Measurements from ENCODE around the gene CHRND. TPM values are rescaled to one million over a fixed set of nuclear protein-coding genes. Genes with fewer than 3 reads are reported as not detected.

CHRND gene
- polyA plus RNA-seq, 3 donors from 2014 or later: not detected

DNA sequence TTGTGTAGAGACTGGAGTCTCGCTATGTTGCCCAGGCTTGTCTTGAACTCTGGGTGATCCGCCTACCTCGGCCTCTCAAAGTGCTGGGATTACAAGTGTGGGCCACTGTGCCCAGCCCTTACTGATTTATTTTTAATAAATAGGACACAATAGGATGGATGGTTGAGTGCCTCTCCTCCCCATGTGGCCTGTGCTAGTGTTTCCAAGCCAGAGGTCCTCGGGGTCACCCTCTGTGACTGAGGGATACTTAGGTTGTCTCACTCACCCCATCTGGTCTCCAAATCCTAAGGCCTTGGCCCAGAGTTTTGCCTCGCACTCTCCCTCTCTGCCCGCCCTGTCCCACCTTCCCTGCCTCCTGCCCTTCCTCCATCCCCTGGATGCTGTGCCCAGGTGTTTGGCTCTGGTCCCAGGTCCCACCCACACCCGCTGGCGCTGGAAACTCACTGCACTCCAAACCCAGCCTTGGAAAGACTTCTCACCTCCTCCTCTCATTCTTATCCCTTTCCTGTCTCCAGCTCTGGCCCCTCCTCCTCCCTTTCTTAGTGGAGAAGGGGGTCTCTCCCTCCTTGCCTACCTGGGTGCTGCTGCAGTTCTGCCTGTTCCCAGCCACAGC is 33.6 kb upstream of the CHRND start:
- Mint-ChIP-seq H3K4me3 (no peak overlapping the region), H3K27me3 (ENCODE audit: low read depth in 3 of 3) (peaks cover 0 to 18% (median 10%) of the 10 kb centered on the region in 3 donors), H3K27ac (peak overlapping the region in 1 of 6 donors; percentile 53), H3K36me3 (no peaks in the 10 kb centered on the region), H3K9me3 (peaks cover 0 to 2% (median 0%) of the 10 kb centered on the region in 6 donors), H3K4me1 (peaks cover 0 to 8% of the 10 kb centered on the region in 2 donors)
- no peak for DNase-seq

DNA sequence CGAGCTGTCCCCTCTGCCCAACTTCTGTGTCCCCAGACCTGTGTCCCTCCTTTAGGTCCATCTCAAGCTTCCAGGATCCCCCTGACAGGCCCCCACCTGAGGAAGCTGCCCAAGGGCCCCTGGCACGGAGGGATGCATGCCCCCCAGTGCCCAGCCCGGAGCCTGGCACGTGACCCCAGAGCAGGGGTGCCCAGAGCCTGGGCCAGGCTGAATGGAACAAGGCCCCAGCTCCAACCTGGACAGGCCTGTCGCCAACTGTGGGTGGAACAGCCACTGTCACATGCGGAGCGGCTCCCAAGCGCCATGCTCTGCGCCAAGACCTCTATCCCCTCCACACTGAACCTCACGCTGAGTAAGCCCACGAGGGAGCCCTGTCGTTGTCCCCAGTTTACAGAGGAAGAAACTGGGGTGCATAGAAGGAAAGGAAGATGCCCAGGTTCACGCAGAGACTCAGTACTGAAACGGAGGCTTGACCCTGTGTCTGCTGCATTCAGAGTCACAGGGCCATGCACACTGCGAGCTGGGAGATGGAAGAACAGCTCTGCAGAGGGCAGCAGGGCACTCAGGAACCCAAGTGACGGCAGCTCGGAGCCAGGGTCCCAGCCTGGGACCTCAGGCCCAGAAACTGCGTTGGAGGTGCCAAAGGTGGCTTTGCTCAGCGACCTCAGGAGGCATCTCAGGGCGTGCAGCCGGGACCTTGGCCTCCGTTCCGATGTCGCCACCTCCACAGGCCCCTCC is 32.8 kb upstream of the CHRND start:
- peaks cover 0 to 17% (median 10%) of the 10 kb centered on the region in 3 donors for H3K27me3 Mint-ChIP-seq (ENCODE audit: low read depth in 3 of 3)
- H3K27ac Mint-ChIP-seq: no peak overlapping the region
- no peaks in the 10 kb centered on the region for H3K36me3 Mint-ChIP-seq
- H3K4me1 Mint-ChIP-seq: peaks cover 0 to 8% of the 10 kb centered on the region in 2 donors
- no peak overlapping the region for H3K4me3 Mint-ChIP-seq
- peaks cover 0 to 2% (median 0%) of the 10 kb centered on the region in 6 donors for H3K9me3 Mint-ChIP-seq
- DNase-seq: no peak

DNA sequence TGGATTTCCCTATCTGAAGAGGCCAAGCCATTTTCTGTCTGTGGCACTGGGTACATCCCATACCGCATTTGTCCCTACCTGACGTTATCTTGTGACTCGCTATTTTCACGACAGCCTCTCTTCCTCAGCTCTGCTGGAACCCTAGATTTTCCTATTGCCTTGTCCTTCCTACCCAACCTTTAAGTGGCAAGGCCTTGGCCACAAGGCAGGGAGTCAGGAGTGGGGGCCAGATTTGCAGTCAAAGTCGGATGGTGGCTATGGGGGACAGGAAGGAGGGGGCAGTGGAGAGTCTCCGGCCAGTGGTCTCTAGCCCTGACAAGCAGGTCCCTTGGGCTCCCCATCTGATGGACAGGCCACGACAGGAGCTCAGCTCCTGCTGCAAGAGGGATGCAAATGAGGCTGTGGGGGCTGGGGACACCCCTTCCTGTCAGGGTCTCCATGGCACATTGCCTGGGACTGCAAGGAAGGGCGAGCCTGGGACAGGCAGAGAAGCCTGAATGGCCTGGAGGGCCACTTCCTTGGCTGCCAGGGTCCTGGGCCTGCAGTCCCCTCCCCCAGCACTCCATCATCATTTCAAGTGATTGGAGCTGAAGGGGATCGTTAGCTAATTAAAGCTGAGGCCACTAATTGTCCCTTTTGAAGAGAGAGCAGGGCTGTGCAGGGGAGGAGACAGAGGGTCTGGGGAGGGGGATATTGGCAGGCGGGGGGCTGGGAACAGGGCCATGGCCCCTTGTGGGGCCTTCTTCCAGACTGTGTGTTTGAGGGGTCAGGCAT is 32.1 kb upstream of the CHRND start:
- DNase-seq: no peak
- Mint-ChIP-seq H3K4me3 (no peak overlapping the region), H3K36me3 (no peaks in the 10 kb centered on the region), H3K27ac (no peak overlapping the region), H3K4me1 (peaks cover 0 to 4% of the 10 kb centered on the region in 2 donors), H3K9me3 (peaks cover 0 to 1% (median 0%) of the 10 kb centered on the region in 6 donors), H3K27me3 (ENCODE audit: low read depth in 3 of 3) (peaks cover 0 to 11% (median 8%) of the 10 kb centered on the region in 3 donors)

DNA sequence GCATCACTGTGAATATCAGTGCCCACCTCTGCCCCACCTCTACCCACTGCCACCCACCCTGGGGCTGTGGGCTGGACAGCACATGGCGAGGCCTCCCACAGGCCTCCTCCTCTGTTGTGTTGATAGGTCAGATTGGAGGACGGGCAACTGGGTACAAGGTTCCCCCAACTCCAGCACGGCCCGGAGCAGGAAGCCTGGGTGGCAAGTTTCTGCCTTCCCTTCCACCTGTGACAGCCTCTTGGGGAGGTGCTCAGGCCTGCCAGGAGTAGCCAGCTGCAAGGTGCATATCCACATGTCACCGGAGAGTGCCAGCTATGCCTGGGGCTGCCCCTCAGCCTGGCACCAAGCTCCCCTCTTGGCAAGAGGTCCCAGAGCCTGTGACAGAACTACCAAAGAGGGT is 31.4 kb upstream of the CHRND start:
- no peak overlapping the region for H3K27ac Mint-ChIP-seq
- no peaks in the 10 kb centered on the region for H3K9me3 Mint-ChIP-seq
- no peaks in the 10 kb centered on the region for H3K36me3 Mint-ChIP-seq
- H3K4me1 Mint-ChIP-seq: no peaks in the 10 kb centered on the region
- H3K27me3 Mint-ChIP-seq (ENCODE audit: low read depth in 3 of 3): peaks cover 0 to 8% (median 7%) of the 10 kb centered on the region in 3 donors
- no peak for DNase-seq
- no peak overlapping the region for H3K4me3 Mint-ChIP-seq

DNA sequence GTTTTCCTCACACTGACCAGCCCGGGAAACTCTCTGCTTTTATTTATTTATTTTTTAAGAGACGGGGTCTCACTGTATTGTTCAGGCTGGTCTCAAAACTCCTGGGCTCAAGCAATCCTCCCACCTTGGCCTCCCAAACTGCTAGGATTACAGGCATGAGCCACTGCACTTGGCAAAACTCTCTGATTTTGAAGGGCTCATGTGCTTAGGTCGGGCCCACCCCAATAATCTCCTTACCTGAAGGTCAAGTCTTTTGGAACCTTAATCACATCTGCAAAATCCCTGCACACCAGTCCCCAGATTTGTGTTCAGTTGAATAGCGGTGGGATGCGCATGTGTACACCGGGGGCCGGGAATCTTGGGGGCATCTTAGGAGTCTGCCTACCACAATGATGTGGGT is 30.7 kb upstream of the CHRND start:
- H3K27ac Mint-ChIP-seq: no peak overlapping the region
- H3K4me1 Mint-ChIP-seq: no peaks in the 10 kb centered on the region
- H3K4me3 Mint-ChIP-seq: no peak overlapping the region
- H3K36me3 Mint-ChIP-seq: no peaks in the 10 kb centered on the region
- no peaks in the 10 kb centered on the region for H3K9me3 Mint-ChIP-seq
- no peak for DNase-seq
- peaks cover 0 to 7% (median 6%) of the 10 kb centered on the region in 3 donors for H3K27me3 Mint-ChIP-seq (ENCODE audit: low read depth in 3 of 3)

DNA sequence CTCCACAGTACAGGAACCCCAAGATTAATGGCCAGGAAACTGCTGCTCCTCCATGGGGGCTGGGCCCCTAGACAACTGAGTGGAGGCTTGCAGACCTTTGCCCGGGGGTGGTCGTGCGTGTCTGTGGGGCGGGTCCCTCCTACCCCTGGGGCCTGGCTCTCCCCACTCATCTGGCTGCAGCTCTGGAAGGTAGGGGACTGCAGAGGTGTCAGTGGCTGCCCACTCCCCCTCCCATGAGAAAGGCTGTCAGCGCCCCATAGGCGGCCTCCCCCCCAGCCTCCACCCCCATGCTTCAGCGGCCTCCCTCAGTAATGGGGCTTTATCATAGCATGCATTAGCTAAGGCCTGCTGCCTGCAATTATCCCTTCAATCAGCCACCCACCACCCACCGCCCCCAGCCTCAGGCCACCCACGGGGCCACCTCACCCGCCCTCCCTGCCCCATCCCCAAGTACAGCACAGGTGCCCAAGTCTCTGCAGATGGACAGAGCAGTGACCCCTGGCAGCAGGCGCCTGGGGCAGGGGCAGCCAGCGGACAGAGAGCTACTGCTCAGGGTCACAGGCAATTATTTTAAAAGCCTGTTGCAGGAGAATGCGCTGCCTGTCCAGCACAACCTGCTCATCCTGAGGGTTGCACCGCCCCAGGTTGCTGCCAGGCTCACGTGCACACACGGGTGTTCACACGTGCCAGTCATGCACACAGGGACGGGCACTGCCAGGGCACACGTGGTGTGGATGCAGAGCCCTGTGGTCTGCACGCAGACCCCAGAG is 29.3 kb upstream of the CHRND start:
- Mint-ChIP-seq H3K27ac (no peak overlapping the region), H3K4me1 (no peaks in the 10 kb centered on the region), H3K36me3 (no peaks in the 10 kb centered on the region), H3K27me3 (ENCODE audit: low read depth in 3 of 3) (peaks cover 0 to 7% (median 2%) of the 10 kb centered on the region in 3 donors), H3K9me3 (no peaks in the 10 kb centered on the region), H3K4me3 (no peak overlapping the region)
- no peak for DNase-seq

DNA sequence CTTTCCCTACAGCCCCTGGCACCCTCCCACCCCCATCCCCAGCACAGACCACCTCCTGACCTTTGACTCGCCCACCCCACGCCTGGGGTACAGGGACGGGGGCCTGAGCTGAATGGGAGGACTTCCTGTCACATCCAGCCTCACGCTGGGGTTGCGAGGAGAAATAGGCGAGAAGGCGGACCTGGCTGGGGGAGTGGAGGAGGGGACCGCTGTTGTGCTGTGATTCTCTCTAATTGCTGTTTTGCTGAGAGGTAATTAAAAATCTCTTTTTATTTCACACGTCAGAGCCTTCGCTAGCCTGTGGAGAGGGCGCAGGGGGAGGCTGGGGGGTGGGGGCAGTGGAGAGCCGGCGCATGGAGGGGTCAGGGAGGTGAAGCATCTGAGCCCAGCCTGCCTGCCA is 28.6 kb upstream of the CHRND start:
- H3K9me3 Mint-ChIP-seq: no peaks in the 10 kb centered on the region
- H3K27ac Mint-ChIP-seq: no peak overlapping the region

DNA sequence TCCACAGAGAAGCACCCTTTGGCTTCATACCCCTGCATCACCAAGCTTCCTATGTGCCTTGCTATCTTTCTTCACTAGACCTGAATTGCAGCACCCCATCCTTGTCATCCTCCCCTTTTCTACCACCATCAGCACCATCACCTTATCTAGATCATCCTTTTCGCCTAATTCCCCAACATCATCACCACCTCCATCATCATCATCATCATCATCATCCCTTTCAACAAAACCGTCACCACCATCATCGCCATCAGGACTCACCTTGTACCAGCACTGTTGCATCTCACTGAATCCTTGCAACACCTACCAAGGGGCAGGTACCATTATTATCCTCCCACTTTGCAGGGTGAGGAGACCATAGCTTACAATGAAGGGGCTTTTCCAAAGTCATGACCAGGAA is 27.5 kb upstream of the CHRND start:
- no peaks in the 10 kb centered on the region for H3K36me3 Mint-ChIP-seq
- H3K27ac Mint-ChIP-seq: no peak overlapping the region
- peaks cover 0 to 7% (median 4%) of the 10 kb centered on the region in 3 donors for H3K27me3 Mint-ChIP-seq (ENCODE audit: low read depth in 3 of 3)
- no peak overlapping the region for H3K4me3 Mint-ChIP-seq
- no peaks in the 10 kb centered on the region for H3K9me3 Mint-ChIP-seq
- no peak for DNase-seq
- peaks cover 0 to 2% of the 10 kb centered on the region in 2 donors for H3K4me1 Mint-ChIP-seq

More for the DNA sequence above, 28.6 kb upstream of the CHRND start:
- DNase-seq: no peak
- peaks cover 0 to 7% (median 1%) of the 10 kb centered on the region in 3 donors for H3K27me3 Mint-ChIP-seq (ENCODE audit: low read depth in 3 of 3)
- H3K4me1 Mint-ChIP-seq: no peaks in the 10 kb centered on the region
- no peak overlapping the region for H3K4me3 Mint-ChIP-seq
- no peaks in the 10 kb centered on the region for H3K36me3 Mint-ChIP-seq

DNA sequence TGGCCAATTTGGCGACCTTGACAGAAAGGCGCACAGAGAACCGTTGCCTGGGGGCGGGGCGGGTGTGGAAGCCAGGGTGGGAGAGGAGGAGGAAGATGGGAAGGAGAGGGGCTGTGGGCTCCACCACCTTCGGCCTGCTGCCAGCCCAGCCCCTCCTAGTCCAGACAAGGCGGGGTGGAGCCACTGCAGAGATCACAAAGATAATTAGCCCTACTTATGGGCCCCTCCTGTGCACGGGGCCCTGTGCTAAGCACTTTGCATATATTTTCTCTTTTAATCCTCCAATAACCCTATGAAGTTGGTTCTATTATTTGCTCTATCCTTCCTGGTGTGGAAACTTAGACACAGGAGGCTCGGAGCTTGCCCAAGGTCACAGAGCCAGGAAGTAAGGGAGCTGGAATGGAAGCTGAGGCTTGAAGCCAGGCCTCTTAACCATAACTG is 24.6 kb upstream of the CHRND start:
- Mint-ChIP-seq H3K27ac (no peak overlapping the region), H3K4me1 (peaks cover 0 to 3% of the 10 kb centered on the region in 2 donors), H3K36me3 (no peaks in the 10 kb centered on the region), H3K27me3 (ENCODE audit: low read depth in 3 of 3) (peaks cover 7 to 9% (median 7%) of the 10 kb centered on the region in 3 donors), H3K4me3 (no peak overlapping the region), H3K9me3 (peaks cover 0 to 3% (median 0%) of the 10 kb centered on the region in 6 donors)
- DNase-seq: no peak

DNA sequence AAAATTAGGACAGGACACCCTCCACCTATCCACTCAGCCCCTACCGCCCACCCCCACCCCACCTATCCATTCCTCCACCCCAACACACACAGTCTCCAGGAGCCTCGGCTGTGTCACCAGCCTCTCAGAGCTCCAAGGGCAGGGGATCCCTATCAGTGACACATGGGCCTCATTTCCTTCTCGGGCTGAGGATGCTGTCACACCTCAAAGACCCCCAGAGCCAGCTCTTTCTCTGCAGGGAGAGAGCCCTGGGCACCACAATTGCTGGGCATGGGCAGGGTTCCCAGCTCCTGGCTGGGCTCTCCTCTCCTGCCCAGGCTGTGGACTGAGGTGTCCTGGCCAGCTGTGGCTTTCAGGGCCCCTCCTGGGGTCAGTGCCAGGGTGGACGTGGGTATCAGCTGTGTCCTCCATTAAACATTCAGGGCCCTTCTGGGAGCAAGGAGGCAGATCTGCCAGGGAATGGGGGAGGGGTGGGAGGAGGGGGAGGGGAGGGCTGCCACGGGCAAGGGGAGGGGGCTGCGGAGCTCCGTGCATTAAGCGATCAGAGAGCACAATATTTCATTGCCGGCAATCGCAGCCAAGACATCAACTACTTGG is 24.1 kb upstream of the CHRND start:
- no peak for DNase-seq
- Mint-ChIP-seq H3K4me3 (no peak overlapping the region), H3K27ac (no peak overlapping the region), H3K27me3 (ENCODE audit: low read depth in 3 of 3) (peaks cover 7 to 9% (median 8%) of the 10 kb centered on the region in 3 donors), H3K4me1 (peaks cover 0 to 3% of the 10 kb centered on the region in 2 donors), H3K36me3 (no peaks in the 10 kb centered on the region), H3K9me3 (peaks cover 0 to 3% (median 0%) of the 10 kb centered on the region in 6 donors)

DNA sequence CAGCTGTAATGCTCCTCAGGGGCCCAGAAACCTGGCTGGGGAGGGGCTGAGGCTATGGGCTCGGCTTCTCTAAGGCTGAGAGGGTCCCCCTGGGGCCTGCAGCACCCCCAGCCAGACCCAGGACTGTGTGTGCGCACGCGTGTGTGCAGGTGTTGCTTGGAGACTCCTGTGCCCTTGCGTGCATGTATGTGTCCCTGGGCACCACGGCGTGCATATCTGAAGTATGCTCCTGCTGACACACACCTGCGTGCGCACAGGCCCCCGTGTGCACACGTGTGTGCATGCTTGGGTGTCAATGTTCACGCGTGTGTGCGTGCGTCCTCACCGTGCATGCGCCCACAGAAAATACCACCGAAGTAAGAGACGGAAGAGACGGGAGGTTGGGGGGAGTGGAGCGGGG is 23.4 kb upstream of the CHRND start:
- H3K9me3 Mint-ChIP-seq: peaks cover 0 to 3% (median 0%) of the 10 kb centered on the region in 6 donors
- H3K4me1 Mint-ChIP-seq: peaks cover 0 to 3% of the 10 kb centered on the region in 2 donors
- peaks cover 7 to 9% (median 8%) of the 10 kb centered on the region in 3 donors for H3K27me3 Mint-ChIP-seq (ENCODE audit: low read depth in 3 of 3)
- peak in 1 of 3 donors; percentile 7 for DNase-seq
- no peaks in the 10 kb centered on the region for H3K36me3 Mint-ChIP-seq
- H3K27ac Mint-ChIP-seq: peak overlapping the region in 1 of 6 donors; percentile 28
- peak overlapping the region in 1 of 5 donors; percentile 41 for H3K4me3 Mint-ChIP-seq

DNA sequence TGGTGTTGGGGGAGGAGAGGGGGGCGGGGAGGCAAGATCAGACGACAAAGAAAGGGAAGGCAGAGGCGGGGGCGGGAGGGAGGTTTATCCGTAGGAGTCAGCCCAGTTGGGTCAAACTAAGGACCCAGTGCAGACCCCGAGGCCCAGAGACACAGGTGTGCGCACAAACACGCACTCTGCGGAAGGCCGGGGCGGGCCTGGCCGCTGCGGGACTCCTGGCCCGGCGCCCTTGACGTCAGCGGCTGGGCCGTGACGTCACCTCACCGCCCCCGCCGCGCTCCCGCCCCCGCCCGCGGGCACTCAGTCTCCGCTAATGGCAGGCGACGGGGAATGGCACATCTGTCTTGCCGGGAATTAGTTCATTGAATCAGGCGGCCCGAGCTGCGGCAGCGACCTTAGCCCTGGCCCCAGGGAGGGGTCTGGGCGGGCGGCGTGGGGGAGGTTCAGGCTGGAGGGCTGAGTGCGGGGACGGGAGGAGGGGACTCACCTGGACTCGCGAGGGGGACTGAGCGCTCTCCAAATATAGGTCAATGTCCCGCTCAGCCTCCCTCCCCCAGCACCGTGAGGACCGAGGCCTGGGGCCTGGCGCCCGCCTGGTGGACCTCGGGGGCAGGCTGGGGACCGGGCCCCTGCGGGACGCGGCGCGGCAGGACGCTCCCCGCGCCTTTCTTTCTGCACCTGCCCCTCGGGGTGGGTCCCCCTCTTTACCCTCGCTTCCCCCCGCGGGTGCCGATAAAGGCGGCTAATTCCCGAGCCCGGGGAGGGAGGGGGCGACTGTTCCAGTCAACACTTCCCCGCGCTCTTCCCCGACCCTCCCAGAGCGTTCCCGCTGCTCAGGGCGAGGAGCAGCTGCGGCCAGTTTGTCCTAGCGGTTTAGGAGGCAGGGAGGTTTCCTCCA is 22.8 kb upstream of the CHRND start:
- Mint-ChIP-seq H3K27me3 (ENCODE audit: low read depth in 3 of 3) (peaks cover 7 to 9% (median 8%) of the 10 kb centered on the region in 3 donors), H3K9me3 (peaks cover 0 to 3% (median 0%) of the 10 kb centered on the region in 6 donors), H3K36me3 (no peaks in the 10 kb centered on the region), H3K27ac (no peak overlapping the region), H3K4me3 (peak overlapping the region in 2 of 5 donors; percentile 24 to 30), H3K4me1 (peaks cover 0 to 3% of the 10 kb centered on the region in 2 donors)
- DNase-seq: peak; percentile 31 to 39 (median 35)
